ENCODE measurements around the gene MAPK14. TPM values are rescaled to one million over a fixed set of nuclear protein-coding genes. Genes with fewer than 3 reads are reported as not detected.

The MAPK14 gene
- total RNA-seq, 1 experiment from 2014 or later = 56.8 TPM

GRCh38 chr6:36094753-36095496 lies 67.3 kb downstream of the MAPK14 start:
- intact Hi-C loops (cut with micrococcal nuclease) = loop anchor here (1.0 kb wide), 1 partner anchor 68 kb away; the partner anchor contains the start of gene MAPK14
- peak overlapping the region; percentile 41 for H3K4me2 ChIP-seq (ENCODE audit: low read length)

GRCh38 chr6:36095497-36096391 lies 68.1 kb downstream of the MAPK14 start:
- H3K9me2 ChIP-seq (replicated peaks; ENCODE audit: low read length) = no peaks in the 10 kb centered on the region
- H3F3A ChIP-seq (ENCODE audit: low read length, unreplicated experiment) = no peaks in the 10 kb centered on the region
- CTCF ChIA-PET = interaction anchor here (0.5 to 1.1 kb wide), 3 partner anchors 66 to 144 kb away, joined by 3 read pairs; no protein-coding TSS in a partner anchor
- H4K20me1 ChIP-seq (ENCODE audit: low read length) = no peaks in the 10 kb centered on the region
- POLR2A ChIA-PET (ENCODE audit: unreplicated experiment) = no interaction called here
- no peak for ATAC-seq
- DNase-seq = no peak
- no peaks in the 10 kb centered on the region for H3K79me2 ChIP-seq (ENCODE audit: low read length)
- no peak overlapping the region for H3K9ac ChIP-seq (ENCODE audit: low read length)
- no peaks in the 10 kb centered on the region for H3K27me3 ChIP-seq (ENCODE audit: low read length)
- H3K27ac ChIP-seq (ENCODE audit: low read length) = no peak overlapping the region
- TF ChIP-seq EZH2 (IDR thresholded peaks at IDR 0.05; ENCODE audit: low read length, unreplicated experiment) (no peak), EZH2phosphoT487 (IDR thresholded peaks at IDR 0.05; ENCODE audit: borderline replicate concordance, low read length) (no peak)
- TF ChIP-seq, protein P1, sequence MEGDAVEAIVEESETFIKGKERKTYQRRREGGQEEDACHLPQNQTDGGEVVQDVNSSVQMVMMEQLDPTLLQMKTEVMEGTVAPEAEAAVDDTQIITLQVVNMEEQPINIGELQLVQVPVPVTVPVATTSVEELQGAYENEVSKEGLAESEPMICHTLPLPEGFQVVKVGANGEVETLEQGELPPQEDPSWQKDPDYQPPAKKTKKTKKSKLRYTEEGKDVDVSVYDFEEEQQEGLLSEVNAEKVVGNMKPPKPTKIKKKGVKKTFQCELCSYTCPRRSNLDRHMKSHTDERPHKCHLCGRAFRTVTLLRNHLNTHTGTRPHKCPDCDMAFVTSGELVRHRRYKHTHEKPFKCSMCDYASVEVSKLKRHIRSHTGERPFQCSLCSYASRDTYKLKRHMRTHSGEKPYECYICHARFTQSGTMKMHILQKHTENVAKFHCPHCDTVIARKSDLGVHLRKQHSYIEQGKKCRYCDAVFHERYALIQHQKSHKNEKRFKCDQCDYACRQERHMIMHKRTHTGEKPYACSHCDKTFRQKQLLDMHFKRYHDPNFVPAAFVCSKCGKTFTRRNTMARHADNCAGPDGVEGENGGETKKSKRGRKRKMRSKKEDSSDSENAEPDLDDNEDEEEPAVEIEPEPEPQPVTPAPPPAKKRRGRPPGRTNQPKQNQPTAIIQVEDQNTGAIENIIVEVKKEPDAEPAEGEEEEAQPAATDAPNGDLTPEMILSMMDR (conservative IDR thresholded peaks at IDR 0.05; ENCODE audit: low read depth, low read length) = no peak; the same call in 1 of the 2 replicates
- no TSS peak for BruUV-seq (replicated peaks)
- intact Hi-C loops (cut with micrococcal nuclease) = loop anchor here (1.0 kb wide), 1 partner anchor 68 kb away; the partner anchor contains the start of gene MAPK14
- no peak overlapping the region for H3K4me3 ChIP-seq (ENCODE audit: low read length)
- H2AFZ ChIP-seq (ENCODE audit: low read length) = no peak overlapping the region
- no peak overlapping the region for H3K4me2 ChIP-seq (ENCODE audit: low read length)
- H3K36me3 ChIP-seq (ENCODE audit: low read depth, low read length) = peaks cover 22% of the 10 kb centered on the region; the same call in 1 of the 2 replicates
- H3K9me3 ChIP-seq (ENCODE audit: low read length) = no peaks in the 10 kb centered on the region
- H3K4me1 ChIP-seq (ENCODE audit: insufficient read depth, low read length) = peaks cover 8% of the 10 kb centered on the region

More at GRCh38 chr6:36094753-36095496, 67.3 kb downstream of the MAPK14 start:
- ChIA-PET POLR2A (ENCODE audit: unreplicated experiment) (interaction anchor here (0.6 to 0.7 kb wide), 2 partner anchors 68 to 461 kb away, joined by 4 to 5 read pairs; no protein-coding TSS in a partner anchor), CTCF (interaction anchor here (0.5 to 1.1 kb wide), 3 partner anchors 65 to 144 kb away, joined by 3 to 10 read pairs (median 3); partner anchors contain the start of gene MAPK14)
- peaks cover 20% of the 10 kb centered on the region; the same call in 1 of the 2 replicates for H3K36me3 ChIP-seq (ENCODE audit: low read depth, low read length)
- peak overlapping the region; percentile 9 for H3K27ac ChIP-seq (ENCODE audit: low read length)
- TF ChIP-seq, protein P1 (conservative IDR thresholded peaks at IDR 0.05; ENCODE audit: low read depth, low read length) = peak; percentile 99
- no peak for TF ChIP-seq EZH2phosphoT487 (IDR thresholded peaks at IDR 0.05; ENCODE audit: borderline replicate concordance, low read length)
- no peaks in the 10 kb centered on the region for H3K9me2 ChIP-seq (replicated peaks; ENCODE audit: low read length)
- H3K4me3 ChIP-seq (ENCODE audit: low read length) = no peak overlapping the region
- H3K79me2 ChIP-seq (ENCODE audit: low read length) = no peaks in the 10 kb centered on the region
- H3K4me1 ChIP-seq (ENCODE audit: insufficient read depth, low read length) = peaks cover 8% of the 10 kb centered on the region
- BruUV-seq (replicated peaks) = no TSS peak
- H3K9ac ChIP-seq (ENCODE audit: low read length) = peak overlapping the region; percentile 44; the same call in 1 of the 2 replicates
- no peaks in the 10 kb centered on the region for H4K20me1 ChIP-seq (ENCODE audit: low read length)
- H3K9me3 ChIP-seq (ENCODE audit: low read length) = no peaks in the 10 kb centered on the region
- peak; percentile 88 for DNase-seq
- H3F3A ChIP-seq (ENCODE audit: low read length, unreplicated experiment) = no peaks in the 10 kb centered on the region
- peak; percentile 97 for ATAC-seq
- H3K27me3 ChIP-seq (ENCODE audit: low read length) = no peaks in the 10 kb centered on the region
- peak overlapping the region; percentile 72 for H2AFZ ChIP-seq (ENCODE audit: low read length)

Data from PC-3 (cell line).